Head of caudate nucleus (tissue), 42 donors: ENCODE measurements around the gene PRPSAP2.

Experiments
- DNase-seq, 42 donors: peaks; one replicate each; pipeline versions ENCODE4 v3.0.0 to v3.0.0-alpha.2; 2020 to 2021; ENCODE audit warnings: mixed read lengths in 7 of 42
- intact Hi-C: fragments of 100-400 bp; cut with DNase I; formaldehyde crosslinking; loops from one replicate; pipeline ENCODE4 v1.15.0; 2022

Gene PRPSAP2

GRCh38 chr17:18968945-18969887, 111.3 kb downstream of the PRPSAP2 start:
- intact Hi-C loops = no loop called here
- DNase-seq = no peak

- intact Hi-C loops = no loop called here
- no peak for DNase-seq
These were observed 112.9 kb downstream of the PRPSAP2 start for GRCh38 chr17:18970582-18971480.

- DNase-seq = no peak
- intact Hi-C loops = no loop called here
These were observed 113.9 kb downstream of the PRPSAP2 start for GRCh38 chr17:18971801-18972200.

- intact Hi-C loops = no loop called here
- DNase-seq = no peak
These were observed 116.6 kb downstream of the PRPSAP2 start for GRCh38 chr17:18974407-18975149.

GRCh38 chr17:18975597-18975996, 117.7 kb downstream of the PRPSAP2 start:
- no peak for DNase-seq
- intact Hi-C loops = no loop called here

GRCh38 chr17:18976201-18976600, 118.3 kb downstream of the PRPSAP2 start:
- intact Hi-C loops = no loop called here
- DNase-seq = no peak

- no peak for DNase-seq
- intact Hi-C loops = no loop called here
These were observed 119.1 kb downstream of the PRPSAP2 start for GRCh38 chr17:18977021-18977420.

- intact Hi-C loops = no loop called here
- DNase-seq = no peak
These were observed 119.7 kb downstream of the PRPSAP2 start for GRCh38 chr17:18977646-18978045.

GRCh38 chr17:18978050-18978449, 120.1 kb downstream of the PRPSAP2 start:
- intact Hi-C loops = no loop called here
- DNase-seq = no peak

GRCh38 chr17:18978655-18979054, 120.7 kb downstream of the PRPSAP2 start:
- no peak for DNase-seq
- intact Hi-C loops = no loop called here
